ENCODE data around the gene ZFAND2A. TPM values are rescaled to one million over a fixed set of nuclear protein-coding genes. Genes with fewer than 3 reads are reported as not detected.

ZFAND2A gene
- total RNA-seq, 1 donor: 11.7 TPM

- no peak for DNase-seq (ENCODE audit: low read depth)
- TF ChIP-seq CTCF (IDR thresholded peaks at IDR 0.05; ENCODE audit: insufficient read depth, low read depth, low read length): no peak
- H3K4me3 ChIP-seq (ENCODE audit: low read depth, low read length): no peak overlapping the region
These were observed 45.5 kb downstream of the ZFAND2A start for GRCh38 chr7:1114505-1114904.

DNA sequence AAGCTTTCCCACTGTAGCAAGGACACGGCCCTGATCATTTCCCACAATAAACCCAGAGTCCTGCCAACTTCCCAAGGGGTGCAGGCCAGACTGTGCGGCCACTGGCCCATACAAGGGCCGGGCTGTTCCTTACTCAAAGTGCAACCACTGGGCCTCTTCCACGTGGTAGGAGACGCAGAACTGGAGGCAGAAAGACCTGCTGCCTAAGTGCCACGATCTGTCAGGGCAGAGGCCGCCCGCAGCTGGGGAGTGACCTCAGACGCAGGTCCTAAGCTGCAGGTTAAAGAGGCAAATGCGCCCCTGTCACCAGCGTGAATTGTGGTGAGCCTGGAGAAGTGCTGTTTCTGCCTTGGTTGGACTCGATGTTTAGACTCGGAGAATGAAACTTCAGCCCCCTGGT, 45.9 kb downstream of the ZFAND2A start:
- no peak overlapping the region for H3K4me3 ChIP-seq (ENCODE audit: low read depth, low read length)
- DNase-seq (ENCODE audit: low read depth): no peak
- TF ChIP-seq CTCF (IDR thresholded peaks at IDR 0.05; ENCODE audit: insufficient read depth, low read depth, low read length): no peak

DNA sequence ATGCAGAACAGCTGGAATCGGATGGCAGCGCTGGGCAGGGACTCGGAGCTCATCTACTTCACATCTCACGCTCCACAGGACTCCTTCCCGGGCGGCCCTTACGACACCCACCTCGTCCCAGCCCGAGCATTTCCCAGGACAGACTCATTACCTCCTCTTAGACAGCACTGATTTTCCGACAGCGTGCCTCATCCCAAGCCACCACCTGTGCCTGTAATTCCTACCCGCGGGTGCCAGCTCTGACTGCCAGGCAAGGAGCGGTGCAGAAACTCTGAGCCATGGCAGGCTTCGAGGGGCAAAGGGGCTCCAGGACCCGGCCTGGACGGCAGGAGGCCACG, 46.5 kb downstream of the ZFAND2A start:
- no peak for TF ChIP-seq CTCF (IDR thresholded peaks at IDR 0.05; ENCODE audit: insufficient read depth, low read depth, low read length)
- DNase-seq (ENCODE audit: low read depth): peak; percentile 29
- no peak overlapping the region for H3K4me3 ChIP-seq (ENCODE audit: low read depth, low read length)

DNA sequence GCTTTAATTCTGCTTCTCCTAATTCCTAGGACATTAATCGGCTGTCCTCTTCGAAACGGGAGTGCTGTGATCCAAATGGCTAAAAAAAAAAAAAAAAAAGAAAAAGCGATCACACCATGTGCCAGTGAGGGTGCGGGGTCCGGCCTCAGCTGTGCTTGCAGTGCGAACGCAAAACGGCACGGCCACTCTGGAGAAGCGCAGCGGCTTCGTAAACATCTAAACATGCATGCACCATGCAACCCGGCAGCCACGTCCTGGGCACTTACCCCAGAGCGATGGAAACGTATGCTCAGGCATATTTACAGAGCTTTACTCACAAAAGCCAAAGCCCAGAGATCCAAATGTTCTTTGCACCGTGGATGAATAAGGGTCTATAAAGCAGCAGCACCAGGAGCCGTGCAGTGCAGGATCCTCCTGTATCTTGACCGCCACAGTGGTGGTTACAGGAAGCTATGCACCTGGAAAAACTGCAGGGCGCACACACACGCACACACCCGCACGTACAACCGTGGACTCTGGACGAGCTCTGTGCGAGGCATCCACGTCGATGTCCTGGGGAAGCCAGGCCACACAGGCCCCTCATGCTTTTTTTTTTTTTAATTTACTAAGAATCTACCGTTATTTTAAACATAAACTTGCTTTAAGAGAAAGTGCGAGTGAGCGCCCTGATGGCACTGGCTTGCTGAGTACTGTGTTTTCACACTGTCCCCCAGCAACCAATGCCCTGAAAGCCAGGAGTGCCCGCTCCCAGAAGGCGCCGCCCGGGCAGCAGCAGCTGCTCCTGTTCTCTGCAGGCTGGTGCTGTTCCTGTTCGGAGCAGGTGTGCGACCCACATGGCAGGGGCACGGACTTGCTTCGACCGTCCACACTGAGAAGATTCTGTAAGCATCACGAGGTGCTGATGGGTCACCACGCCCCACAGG, 47.1 kb downstream of the ZFAND2A start:
- no peak overlapping the region for H3K4me3 ChIP-seq (ENCODE audit: low read depth, low read length)
- TF ChIP-seq CTCF (IDR thresholded peaks at IDR 0.05; ENCODE audit: insufficient read depth, low read depth, low read length): no peak
- DNase-seq (ENCODE audit: low read depth): no peak

DNA sequence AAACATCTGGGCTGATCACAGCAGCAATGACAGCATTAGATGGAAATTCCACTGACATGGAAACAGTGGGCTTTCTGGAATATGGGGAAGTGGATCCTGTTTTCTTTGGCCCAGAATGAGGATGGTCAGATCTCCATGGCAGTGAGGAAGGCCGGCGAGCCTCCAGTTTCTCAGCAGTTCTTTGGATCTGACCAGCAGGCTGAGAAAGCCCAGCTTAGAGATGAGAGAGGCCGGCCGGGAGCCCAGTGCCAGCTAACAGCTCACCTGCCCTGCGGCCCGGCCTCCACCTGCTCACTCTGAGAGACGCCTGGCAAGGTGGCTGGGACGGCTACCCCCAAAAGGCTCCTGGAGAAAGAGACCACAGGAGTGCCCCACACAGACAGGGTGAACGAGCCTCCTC, 47.9 kb downstream of the ZFAND2A start:
- H3K4me3 ChIP-seq (ENCODE audit: low read depth, low read length): no peak overlapping the region
- no peak for DNase-seq (ENCODE audit: low read depth)
- TF ChIP-seq CTCF (IDR thresholded peaks at IDR 0.05; ENCODE audit: insufficient read depth, low read depth, low read length): no peak

DNA sequence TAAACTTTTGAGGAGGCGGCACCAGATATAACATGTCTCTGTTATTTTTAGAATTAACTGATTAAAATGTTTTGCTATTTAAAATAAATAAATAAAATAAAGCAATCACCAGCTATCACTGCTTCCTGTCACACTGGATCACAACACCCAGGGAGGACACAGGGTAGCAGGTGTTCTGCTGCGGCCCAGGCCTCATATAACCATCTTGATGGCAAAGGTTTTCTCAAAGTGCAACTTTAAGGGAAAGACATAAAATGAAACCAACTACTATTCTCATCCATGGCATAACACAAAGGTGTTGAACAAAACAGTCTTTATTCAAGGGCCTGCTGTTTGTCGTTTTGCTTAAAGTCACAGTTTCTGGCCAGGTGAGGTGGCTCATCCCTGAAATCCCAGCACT, 48.8 kb downstream of the ZFAND2A start:
- no peak overlapping the region for H3K4me3 ChIP-seq (ENCODE audit: low read depth, low read length)
- TF ChIP-seq CTCF (IDR thresholded peaks at IDR 0.05; ENCODE audit: insufficient read depth, low read depth, low read length): no peak
- DNase-seq (ENCODE audit: low read depth): no peak

GRCh38 chr7:1110358-1110757, 49.6 kb downstream of the ZFAND2A start:
- DNase-seq (ENCODE audit: low read depth): no peak
- no peak for TF ChIP-seq CTCF (IDR thresholded peaks at IDR 0.05; ENCODE audit: insufficient read depth, low read depth, low read length)
- H3K4me3 ChIP-seq (ENCODE audit: low read depth, low read length): no peak overlapping the region
